ENCODE data around the gene INTS7. TPM values are rescaled to one million over a fixed set of nuclear protein-coding genes. Genes with fewer than 3 reads are reported as not detected.

The INTS7 gene
- total RNA-seq, 2 donors from 2014 or later, result 8.9 to 9.6 TPM

DNA sequence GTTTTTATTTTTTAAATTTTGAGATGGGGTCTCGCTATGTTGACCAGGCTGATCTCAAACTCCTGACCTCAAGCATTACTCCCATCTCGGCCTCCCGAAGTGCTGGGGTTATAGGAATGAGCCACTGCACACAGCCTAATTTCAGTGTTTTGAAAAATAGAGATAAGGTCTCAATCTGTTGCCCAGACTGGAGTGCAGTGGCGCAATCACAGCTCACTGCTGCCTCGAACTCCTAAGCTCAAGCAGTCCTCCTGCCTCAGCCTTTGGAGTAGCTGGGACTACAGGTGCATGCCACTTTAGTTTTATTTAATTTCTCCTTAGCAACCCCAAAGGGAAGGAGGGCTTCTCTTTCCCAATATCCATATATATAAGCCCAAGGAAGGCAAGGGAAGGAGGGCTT, 141.0 kb downstream of the INTS7 start:
- no peak for DNase-seq (ENCODE audit: low spot score)
- intact Hi-C loops (cut with DNase I), result no loop called here

DNA sequence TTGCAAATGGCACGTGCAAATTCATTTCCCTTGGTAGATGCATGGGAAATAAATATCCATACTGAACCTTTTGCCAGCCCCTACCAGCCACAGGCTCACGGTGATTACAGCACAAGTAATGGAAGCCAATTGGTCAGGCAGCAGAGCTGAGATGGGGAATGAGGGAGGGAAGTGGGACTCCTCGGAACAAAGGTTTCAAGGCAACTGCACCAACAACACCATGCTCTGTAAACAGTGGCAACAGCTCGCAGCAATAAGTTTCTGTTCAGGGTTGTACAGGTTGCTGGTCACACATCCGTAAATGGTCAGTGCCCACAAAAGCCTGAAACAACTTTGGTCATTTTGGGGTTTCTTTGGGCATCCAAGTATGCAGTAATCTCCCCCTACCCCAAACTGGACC, 142.1 kb downstream of the INTS7 start:
- no peak for DNase-seq (ENCODE audit: low spot score)
- intact Hi-C loops (cut with DNase I), result no loop called here

DNA sequence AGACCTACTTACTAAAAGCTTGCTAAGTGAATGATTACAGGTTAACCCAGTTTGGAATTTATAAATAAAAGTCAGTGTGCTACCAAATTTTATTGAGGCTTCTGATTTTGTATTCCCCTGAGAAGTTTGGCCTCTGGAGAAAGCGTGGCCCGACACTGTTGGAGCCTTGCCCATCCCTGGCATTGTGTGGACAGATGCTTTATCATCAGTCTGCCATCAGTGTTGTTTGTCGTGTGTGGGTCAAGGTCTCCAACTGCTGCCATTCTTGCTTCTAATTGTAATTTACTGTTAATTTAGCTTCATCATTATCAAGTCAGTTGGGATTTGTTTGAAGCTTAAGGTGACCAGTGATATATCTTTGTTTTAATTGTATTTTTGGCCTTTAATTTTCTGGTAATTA, 142.8 kb downstream of the INTS7 start:
- intact Hi-C loops (cut with DNase I), result no loop called here

DNA sequence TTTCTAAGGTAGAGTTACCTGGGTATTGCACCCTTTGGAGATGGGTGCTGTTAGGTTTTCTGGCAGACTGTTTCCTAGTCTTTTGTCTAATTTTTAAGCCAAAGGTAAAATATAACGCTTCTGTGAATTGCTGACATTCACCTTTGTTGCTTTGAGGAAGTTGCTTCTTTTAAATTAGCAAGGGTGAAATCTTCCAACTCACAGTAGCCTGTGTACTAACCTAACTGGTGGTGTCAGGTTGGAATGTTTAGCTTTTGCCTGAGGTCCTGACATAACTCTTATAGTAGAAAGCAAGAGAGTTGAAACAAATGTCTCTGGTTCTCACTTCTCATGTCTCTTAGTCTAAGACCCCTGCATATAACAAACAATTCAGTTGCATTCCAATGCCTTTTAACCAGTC, 143.6 kb downstream of the INTS7 start:
- no peak for DNase-seq (ENCODE audit: low spot score)
- intact Hi-C loops (cut with DNase I), result no loop called here

More for the DNA sequence above, 142.8 kb downstream of the INTS7 start:
- no peak for DNase-seq (ENCODE audit: low spot score)

Small RNA genes within 50 kb of the gene (microRNA-seq; reads per million reads assigned to microRNA genes)
- gene MIR3122 (ENCODE audit: borderline microRNAs expressed in 2 of 2), result 0 reads per million in 2 donors

Other genes with a start within 250 kb of the INTS7 start
- 10 to 100 TPM; 39.7 to 51.9 TPM for gene LPGAT1, start 204.8 kb downstream of the INTS7 start, total RNA-seq
- gene DTL, start 191 bp upstream of the INTS7 start, total RNA-seq, result 1 to 10 TPM in 1 of 2 donors, under 1 TPM in 1; 0.74 to 1.2 TPM
- gene PPP2R5A, start 249.9 kb upstream of the INTS7 start, total RNA-seq, result 10 to 100 TPM; 38.5 to 47.2 TPM

All from posterior vena cava (tissue), 2 donors.